ENCODE measurements around the gene NOL3. TPM values are rescaled to one million over a fixed set of nuclear protein-coding genes. Genes with fewer than 3 reads are reported as not detected.

The NOL3 gene
- total and polyA plus RNA-seq, 2 of the 13 experiments (the other 11 are each of a cell fraction or from before 2014, with no cell fraction given): 5.7 to 20.5 TPM

DNA sequence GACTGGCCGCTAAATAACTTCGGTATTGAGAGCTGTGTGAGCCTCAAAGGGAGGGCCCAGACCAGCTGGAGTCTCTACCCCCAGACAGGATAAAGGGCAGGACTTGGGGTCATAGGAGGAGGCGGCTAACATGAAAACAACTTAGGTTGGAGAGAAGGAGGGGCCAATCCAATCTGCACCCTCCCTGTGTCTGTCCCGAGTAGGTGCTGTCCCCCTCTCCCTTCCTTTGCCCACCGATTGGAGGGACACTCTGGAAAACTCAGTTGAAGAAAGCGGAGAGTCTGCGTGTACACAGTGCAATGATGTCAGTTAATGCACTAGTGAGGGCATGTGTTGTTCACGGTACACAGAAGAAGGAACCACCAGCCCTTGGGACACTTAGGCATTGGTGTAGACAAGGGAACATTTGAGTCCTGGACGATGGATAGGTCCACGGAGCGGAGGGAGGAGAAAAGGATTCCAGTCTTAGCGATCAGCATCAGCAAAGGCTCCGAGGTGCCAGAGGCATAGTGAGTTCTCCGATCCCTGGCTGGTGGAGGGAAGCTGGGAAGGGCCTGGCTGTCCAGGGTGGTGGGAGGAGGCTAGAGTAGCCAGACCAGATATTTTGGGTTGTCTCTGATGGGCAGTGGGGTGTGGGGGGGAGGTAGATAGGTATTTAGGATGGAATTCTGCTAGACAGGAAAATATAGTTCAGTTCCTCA, 761 bp downstream of the NOL3 start (continued):
- no peak for TF ChIP-seq EP300 (IDR thresholded peaks at IDR 0.05; ENCODE audit: low read depth in 2 of 2, low read length in 2 of 2)
- peak; percentile 4; the same call in 1 of the 2 replicates for TF ChIP-seq EP300 (CRISPR knock-in tag; IDR thresholded peaks at IDR 0.05; ENCODE audit: borderline replicate concordance)
- TF ChIP-seq ARHGAP35 (CRISPR knock-in tag; IDR thresholded peaks at IDR 0.05; ENCODE audit: borderline replicate concordance): peak; percentile 77; the same call in 1 of the 2 replicates
- TF ChIP-seq, protein P1, sequence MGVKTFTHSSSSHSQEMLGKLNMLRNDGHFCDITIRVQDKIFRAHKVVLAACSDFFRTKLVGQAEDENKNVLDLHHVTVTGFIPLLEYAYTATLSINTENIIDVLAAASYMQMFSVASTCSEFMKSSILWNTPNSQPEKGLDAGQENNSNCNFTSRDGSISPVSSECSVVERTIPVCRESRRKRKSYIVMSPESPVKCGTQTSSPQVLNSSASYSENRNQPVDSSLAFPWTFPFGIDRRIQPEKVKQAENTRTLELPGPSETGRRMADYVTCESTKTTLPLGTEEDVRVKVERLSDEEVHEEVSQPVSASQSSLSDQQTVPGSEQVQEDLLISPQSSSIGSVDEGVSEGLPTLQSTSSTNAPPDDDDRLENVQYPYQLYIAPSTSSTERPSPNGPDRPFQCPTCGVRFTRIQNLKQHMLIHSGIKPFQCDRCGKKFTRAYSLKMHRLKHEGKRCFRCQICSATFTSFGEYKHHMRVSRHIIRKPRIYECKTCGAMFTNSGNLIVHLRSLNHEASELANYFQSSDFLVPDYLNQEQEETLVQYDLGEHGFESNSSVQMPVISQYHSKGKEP (CRISPR knock-in tag; IDR thresholded peaks at IDR 0.05): 0 out of 2 replicates have a peak, but pooled peaks have one; percentile 0
- no peak for TF ChIP-seq POGZ (CRISPR knock-in tag; IDR thresholded peaks at IDR 0.05)
- TF ChIP-seq HMGA1 (CRISPR knock-in tag; conservative IDR thresholded peaks at IDR 0.05): no peak
- no peak for TF ChIP-seq AKNA (CRISPR knock-in tag; IDR thresholded peaks at IDR 0.05; ENCODE audit: borderline replicate concordance)
- TF ChIP-seq ZNF605 (CRISPR knock-in tag; IDR thresholded peaks at IDR 0.05): 0 out of 2 replicates have a peak, but pooled peaks have one; percentile 14
- TF ChIP-seq, protein P2, sequence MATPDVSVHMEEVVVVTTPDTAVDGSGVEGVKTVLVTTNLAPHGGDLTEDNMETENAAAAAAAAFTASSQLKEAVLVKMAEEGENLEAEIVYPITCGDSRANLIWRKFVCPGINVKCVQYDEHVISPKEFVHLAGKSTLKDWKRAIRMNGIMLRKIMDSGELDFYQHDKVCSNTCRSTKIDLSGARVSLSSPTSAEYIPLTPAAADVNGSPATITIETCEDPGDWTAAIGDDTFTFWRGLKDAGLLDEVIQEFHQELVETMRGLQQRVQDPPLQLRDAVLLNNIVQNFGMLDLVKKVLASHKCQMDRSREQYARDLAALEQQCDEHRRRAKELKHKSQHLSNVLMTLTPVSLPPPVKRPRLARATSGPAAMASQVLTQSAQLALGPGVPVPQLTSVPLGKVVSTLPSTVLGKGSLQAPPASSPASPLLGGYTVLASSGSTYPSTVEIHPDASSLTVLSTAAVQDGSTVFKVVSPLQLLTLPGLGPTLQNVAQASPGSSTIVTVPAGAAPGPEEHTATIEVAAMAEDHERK (CRISPR knock-in tag; IDR thresholded peaks at IDR 0.05; ENCODE audit: low read depth): no peak
- TF ChIP-seq REL (CRISPR knock-in tag; conservative IDR thresholded peaks at IDR 0.05): peak; percentile 82; the same call in 1 of the 2 replicates
- TF ChIP-seq ZNF441 (CRISPR knock-in tag; IDR thresholded peaks at IDR 0.05; ENCODE audit: borderline replicate concordance): peak; percentile 81; the same call in 1 of the 2 replicates
- TF ChIP-seq HOXD1 (CRISPR knock-in tag; IDR thresholded peaks at IDR 0.05): 0 out of 2 replicates have a peak, but pooled peaks have one; percentile 11
- peak; percentile 62; the same call in 1 of the 2 replicates for TF ChIP-seq ZNF678 (CRISPR knock-in tag; IDR thresholded peaks at IDR 0.05)
- TF ChIP-seq ZNF10 (CRISPR knock-in tag; IDR thresholded peaks at IDR 0.05; ENCODE audit: borderline replicate concordance, low read depth): no peak
- no peak for TF ChIP-seq FOXA1 (IDR thresholded peaks at IDR 0.05)
- peak; percentile 42; the same call in 1 of the 2 replicates for TF ChIP-seq FOXA1 (CRISPR knock-in tag; IDR thresholded peaks at IDR 0.05)
- peak; percentile 67; the same call in 1 of the 2 replicates for TF ChIP-seq ZNF746 (CRISPR knock-in tag; IDR thresholded peaks at IDR 0.05)
- no peak for TF ChIP-seq JARID2 (CRISPR knock-in tag; IDR thresholded peaks at IDR 0.05; ENCODE audit: insufficient replicate concordance)
- TF ChIP-seq ZMAT3 (CRISPR knock-in tag; conservative IDR thresholded peaks at IDR 0.05): peak; percentile 58; the same call in 1 of the 2 replicates
- 0 out of 2 replicates have a peak, but pooled peaks have one; percentile 18 for TF ChIP-seq ZNF160 (CRISPR knock-in tag; IDR thresholded peaks at IDR 0.05)
